PC-3 (cell line): Measurements from ENCODE around the gene FBXL4.

Source experiments
- EZH2phosphoT487 ChIP-seq: fragments of 300-600 bp; sonication (generic); IDR thresholded peaks from 2 replicates; pipeline ENCODE4 v1.6.1; 2018; ENCODE audit warnings: mild to moderate bottlenecking, antibody characterized with exemption, low read length, borderline replicate concordance
- TF ChIP-seq, protein P1 (sequence below): fragments of 300-600 bp; sonication (generic); conservative IDR thresholded peaks from 2 replicates; pipeline ENCODE4 v1.5.1; 2017; ENCODE audit warnings: antibody characterized with exemption, low read depth, mild to moderate bottlenecking, low read length

DNA sequence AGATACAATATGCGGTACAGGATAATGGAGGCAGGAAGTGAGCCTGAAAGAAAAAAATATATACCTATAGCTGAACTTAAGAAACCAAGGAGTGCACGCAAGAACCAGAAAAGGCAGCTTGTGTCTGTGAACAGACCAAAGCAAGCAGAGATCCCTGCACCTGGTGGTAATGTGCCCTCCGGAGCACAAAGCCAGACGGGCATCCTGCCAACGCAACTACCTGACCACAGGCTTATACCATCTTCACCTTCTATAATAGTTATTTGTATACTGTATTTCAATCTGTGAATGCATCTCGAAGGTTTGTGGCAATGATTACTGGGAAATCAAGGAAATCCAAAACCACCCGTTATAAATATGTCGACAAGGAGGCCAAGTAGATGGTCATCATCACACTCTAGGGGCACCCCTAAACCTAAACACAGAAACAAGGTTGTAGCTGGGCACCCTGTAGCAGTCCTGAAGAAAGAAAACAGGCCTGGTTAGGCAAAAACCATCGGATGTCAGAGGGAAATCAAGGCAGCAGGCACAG is 801 bp downstream of the FBXL4 start:
- TF ChIP-seq, protein P1, sequence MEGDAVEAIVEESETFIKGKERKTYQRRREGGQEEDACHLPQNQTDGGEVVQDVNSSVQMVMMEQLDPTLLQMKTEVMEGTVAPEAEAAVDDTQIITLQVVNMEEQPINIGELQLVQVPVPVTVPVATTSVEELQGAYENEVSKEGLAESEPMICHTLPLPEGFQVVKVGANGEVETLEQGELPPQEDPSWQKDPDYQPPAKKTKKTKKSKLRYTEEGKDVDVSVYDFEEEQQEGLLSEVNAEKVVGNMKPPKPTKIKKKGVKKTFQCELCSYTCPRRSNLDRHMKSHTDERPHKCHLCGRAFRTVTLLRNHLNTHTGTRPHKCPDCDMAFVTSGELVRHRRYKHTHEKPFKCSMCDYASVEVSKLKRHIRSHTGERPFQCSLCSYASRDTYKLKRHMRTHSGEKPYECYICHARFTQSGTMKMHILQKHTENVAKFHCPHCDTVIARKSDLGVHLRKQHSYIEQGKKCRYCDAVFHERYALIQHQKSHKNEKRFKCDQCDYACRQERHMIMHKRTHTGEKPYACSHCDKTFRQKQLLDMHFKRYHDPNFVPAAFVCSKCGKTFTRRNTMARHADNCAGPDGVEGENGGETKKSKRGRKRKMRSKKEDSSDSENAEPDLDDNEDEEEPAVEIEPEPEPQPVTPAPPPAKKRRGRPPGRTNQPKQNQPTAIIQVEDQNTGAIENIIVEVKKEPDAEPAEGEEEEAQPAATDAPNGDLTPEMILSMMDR: no peak
- no peak for TF ChIP-seq EZH2phosphoT487
